GM23338 (cell line): ENCODE results near the gene SLF2.

Experiments
- EZH2 ChIP-seq: fragments of 200-600 bp; sonication (generic); IDR thresholded peaks from one replicate; pipeline ENCODE4 v1.8.0; 2017; ENCODE audit warnings: antibody characterized with exemption, mild to moderate bottlenecking, low read depth; ENCODE audit not compliant: unreplicated experiment
- EZH2phosphoT487 ChIP-seq: fragments of 200-600 bp; sonication (generic); IDR thresholded peaks from one replicate; pipeline ENCODE4 v1.8.1; 2018; ENCODE audit warnings: antibody characterized with exemption; ENCODE audit not compliant: unreplicated experiment
- POLR2AphosphoS5 ChIP-seq: IDR thresholded peaks from 2 replicates; pipeline ENCODE4 v1.6.1; 2016; ENCODE audit warnings: antibody characterized with exemption, low read depth
- TF ChIP-seq, protein P1 (sequence below), 2 experiments: fragments of 200-600 bp in 1 of 2; sonication (generic) in 1 of 2; conservative IDR thresholded peaks; 2 replicates each; pipeline versions ENCODE4 v1.5.1 to v1.6.1; 2016 to 2017; ENCODE audit warnings: antibody characterized with exemption in 2 of 2, low read depth in 2 of 2, mild to moderate bottlenecking in 2 of 2, moderate library complexity in 1 of 2
- TF ChIP-seq, protein P2 (sequence below): IDR thresholded peaks from one replicate; pipeline ENCODE4 v1.6.1; 2018; ENCODE audit warnings: antibody characterized with exemption; ENCODE audit not compliant: unreplicated experiment

DNA sequence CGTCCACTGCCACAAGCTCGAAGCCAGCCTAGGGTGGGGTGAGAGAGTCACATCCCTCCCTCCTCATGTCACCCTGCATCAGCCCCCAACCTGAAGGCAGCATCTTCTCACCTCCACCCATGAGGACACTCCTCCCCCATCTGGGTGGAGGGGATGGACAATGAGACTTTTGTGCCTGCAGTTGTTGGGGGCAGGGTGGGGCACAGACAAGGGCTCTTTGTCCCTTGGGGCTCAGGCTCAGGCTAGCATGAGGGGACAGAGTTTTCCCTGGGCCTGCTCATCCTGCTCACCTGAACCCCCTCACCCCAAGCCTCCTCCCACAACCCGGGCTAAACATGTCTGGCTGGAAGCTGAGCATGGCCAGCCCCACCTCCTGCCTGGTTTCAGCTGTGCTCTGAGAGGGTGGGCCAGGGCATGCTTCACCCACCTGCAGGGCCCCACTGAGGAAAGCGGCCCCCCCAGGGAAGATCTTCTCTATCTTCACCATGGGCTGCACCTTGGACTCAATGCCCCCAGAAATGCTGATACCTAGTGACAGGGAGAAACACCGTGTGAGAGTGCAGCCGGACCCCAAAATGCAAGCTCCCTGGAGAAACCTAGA, 96.2 kb downstream of the SLF2 start:
- TF ChIP-seq POLR2AphosphoS5 (no peak), EZH2phosphoT487 (no peak), EZH2 (no peak)
- TF ChIP-seq, protein P1, sequence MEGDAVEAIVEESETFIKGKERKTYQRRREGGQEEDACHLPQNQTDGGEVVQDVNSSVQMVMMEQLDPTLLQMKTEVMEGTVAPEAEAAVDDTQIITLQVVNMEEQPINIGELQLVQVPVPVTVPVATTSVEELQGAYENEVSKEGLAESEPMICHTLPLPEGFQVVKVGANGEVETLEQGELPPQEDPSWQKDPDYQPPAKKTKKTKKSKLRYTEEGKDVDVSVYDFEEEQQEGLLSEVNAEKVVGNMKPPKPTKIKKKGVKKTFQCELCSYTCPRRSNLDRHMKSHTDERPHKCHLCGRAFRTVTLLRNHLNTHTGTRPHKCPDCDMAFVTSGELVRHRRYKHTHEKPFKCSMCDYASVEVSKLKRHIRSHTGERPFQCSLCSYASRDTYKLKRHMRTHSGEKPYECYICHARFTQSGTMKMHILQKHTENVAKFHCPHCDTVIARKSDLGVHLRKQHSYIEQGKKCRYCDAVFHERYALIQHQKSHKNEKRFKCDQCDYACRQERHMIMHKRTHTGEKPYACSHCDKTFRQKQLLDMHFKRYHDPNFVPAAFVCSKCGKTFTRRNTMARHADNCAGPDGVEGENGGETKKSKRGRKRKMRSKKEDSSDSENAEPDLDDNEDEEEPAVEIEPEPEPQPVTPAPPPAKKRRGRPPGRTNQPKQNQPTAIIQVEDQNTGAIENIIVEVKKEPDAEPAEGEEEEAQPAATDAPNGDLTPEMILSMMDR (conservative IDR thresholded peaks at IDR 0.05; ENCODE audit: low read depth in 2 of 2), result no peak
- TF ChIP-seq, protein P2, sequence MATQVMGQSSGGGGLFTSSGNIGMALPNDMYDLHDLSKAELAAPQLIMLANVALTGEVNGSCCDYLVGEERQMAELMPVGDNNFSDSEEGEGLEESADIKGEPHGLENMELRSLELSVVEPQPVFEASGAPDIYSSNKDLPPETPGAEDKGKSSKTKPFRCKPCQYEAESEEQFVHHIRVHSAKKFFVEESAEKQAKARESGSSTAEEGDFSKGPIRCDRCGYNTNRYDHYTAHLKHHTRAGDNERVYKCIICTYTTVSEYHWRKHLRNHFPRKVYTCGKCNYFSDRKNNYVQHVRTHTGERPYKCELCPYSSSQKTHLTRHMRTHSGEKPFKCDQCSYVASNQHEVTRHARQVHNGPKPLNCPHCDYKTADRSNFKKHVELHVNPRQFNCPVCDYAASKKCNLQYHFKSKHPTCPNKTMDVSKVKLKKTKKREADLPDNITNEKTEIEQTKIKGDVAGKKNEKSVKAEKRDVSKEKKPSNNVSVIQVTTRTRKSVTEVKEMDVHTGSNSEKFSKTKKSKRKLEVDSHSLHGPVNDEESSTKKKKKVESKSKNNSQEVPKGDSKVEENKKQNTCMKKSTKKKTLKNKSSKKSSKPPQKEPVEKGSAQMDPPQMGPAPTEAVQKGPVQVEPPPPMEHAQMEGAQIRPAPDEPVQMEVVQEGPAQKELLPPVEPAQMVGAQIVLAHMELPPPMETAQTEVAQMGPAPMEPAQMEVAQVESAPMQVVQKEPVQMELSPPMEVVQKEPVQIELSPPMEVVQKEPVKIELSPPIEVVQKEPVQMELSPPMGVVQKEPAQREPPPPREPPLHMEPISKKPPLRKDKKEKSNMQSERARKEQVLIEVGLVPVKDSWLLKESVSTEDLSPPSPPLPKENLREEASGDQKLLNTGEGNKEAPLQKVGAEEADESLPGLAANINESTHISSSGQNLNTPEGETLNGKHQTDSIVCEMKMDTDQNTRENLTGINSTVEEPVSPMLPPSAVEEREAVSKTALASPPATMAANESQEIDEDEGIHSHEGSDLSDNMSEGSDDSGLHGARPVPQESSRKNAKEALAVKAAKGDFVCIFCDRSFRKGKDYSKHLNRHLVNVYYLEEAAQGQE, result no peak
